HepG2 (cell line): Measurements from ENCODE around the gene TJP1. TPM values are rescaled to one million over a fixed set of nuclear protein-coding genes. Genes with fewer than 3 reads are reported as not detected.

Experiments used
- ATAD3A ChIP-seq: sonication (generic); formaldehyde crosslinking; IDR thresholded peaks from 2 replicates; pipeline ENCODE4 v1.4.0; 2020; ENCODE audit warnings: missing genetic modification reagents
- ESRRA ChIP-seq: sonication (generic); formaldehyde crosslinking; IDR thresholded peaks from 2 replicates; pipeline ENCODE4 v1.5.1; 2020; ENCODE audit warnings: mild to moderate bottlenecking, low read depth, missing genetic modification reagents
- EZH2 ChIP-seq: conservative IDR thresholded peaks from 2 replicates; pipeline ENCODE4 v1.6.1; 2012; ENCODE audit warnings: mild to moderate bottlenecking, low read depth, low read length, moderate library complexity
- MAZ ChIP-seq, 2 experiments: sonication (generic) in 1 of 2; formaldehyde crosslinking in 1 of 2; IDR thresholded peaks; 2 replicates each; pipeline versions ENCODE4 v1.5.0 to v1.6.1; 2012 to 2020; ENCODE audit warnings: low read depth in 2 of 2, mild to moderate bottlenecking in 2 of 2, borderline replicate concordance in 1 of 2, improper control_type of control experiment in 1 of 2, low read length in 1 of 2, missing genetic modification reagents in 1 of 2, moderate library complexity in 1 of 2
- MTA1 ChIP-seq: sonication (generic); formaldehyde crosslinking; IDR thresholded peaks from 2 replicates; pipeline ENCODE4 v1.4.0; 2020; ENCODE audit warnings: missing genetic modification reagents, mild to moderate bottlenecking, borderline replicate concordance
- NCOA1 ChIP-seq: sonication (generic); formaldehyde crosslinking; IDR thresholded peaks from 2 replicates; pipeline ENCODE4 v1.9.0; 2021; ENCODE audit warnings: missing genetic modification reagents
- NFRKB ChIP-seq: fragments of 450-650 bp; IDR thresholded peaks from 2 replicates; pipeline ENCODE4 v1.6.1; 2017
- PAWR ChIP-seq: sonication (generic); formaldehyde crosslinking; IDR thresholded peaks from 2 replicates; pipeline ENCODE4 v1.4.0; 2020; ENCODE audit warnings: missing genetic modification reagents, mild to moderate bottlenecking, borderline replicate concordance
- PLRG1 ChIP-seq: fragments of 450-650 bp; conservative IDR thresholded peaks from 2 replicates; pipeline ENCODE4 v1.6.1; 2016
- RELA ChIP-seq: sonication (generic); formaldehyde crosslinking; IDR thresholded peaks from 2 replicates; pipeline ENCODE4 v1.4.0; 2020; ENCODE audit warnings: missing genetic modification reagents
- SMAD9 ChIP-seq: sonication (generic); formaldehyde crosslinking; IDR thresholded peaks from 2 replicates; pipeline ENCODE4 v1.5.1; 2020; ENCODE audit warnings: mild to moderate bottlenecking, missing genetic modification reagents
- SYNCRIP ChIP-seq: fragments of 200-400 bp; formaldehyde crosslinking; IDR thresholded peaks from 2 replicates; pipeline ENCODE4 v1.6.1; 2018; ENCODE audit warnings: mild to moderate bottlenecking, low read depth, low read length; ENCODE audit not compliant: insufficient read depth
- WIZ ChIP-seq: sonication (generic); formaldehyde crosslinking; IDR thresholded peaks from 2 replicates; pipeline ENCODE4 v1.5.1; 2020; ENCODE audit warnings: mild to moderate bottlenecking, missing genetic modification reagents
- ZBTB1 ChIP-seq: sonication (generic); formaldehyde crosslinking; IDR thresholded peaks from 2 replicates; pipeline ENCODE4 v1.4.0; 2020; ENCODE audit warnings: missing genetic modification reagents, borderline replicate concordance
- ZBTB38 ChIP-seq: sonication (generic); formaldehyde crosslinking; IDR thresholded peaks from 2 replicates; pipeline ENCODE4 v1.5.1; 2020; ENCODE audit warnings: mild to moderate bottlenecking, missing genetic modification reagents
- ZKSCAN1 ChIP-seq: fragments of 150-350 bp; IDR thresholded peaks from 2 replicates; pipeline ENCODE4 v1.6.1; 2014; ENCODE audit warnings: low read length
- ZKSCAN5 ChIP-seq: sonication (generic); formaldehyde crosslinking; IDR thresholded peaks from 2 replicates; pipeline ENCODE4 v1.5.1; 2020; ENCODE audit warnings: mild to moderate bottlenecking, missing genetic modification reagents
- ZMYM2 ChIP-seq: sonication (generic); formaldehyde crosslinking; IDR thresholded peaks from 2 replicates; pipeline ENCODE4 v1.8.0; 2022; ENCODE audit warnings: mild to moderate bottlenecking, missing genetic modification reagents
- ZMYM3 ChIP-seq: sonication (generic); formaldehyde crosslinking; IDR thresholded peaks from 2 replicates; pipeline ENCODE4 v1.5.1; 2020; ENCODE audit warnings: mild to moderate bottlenecking, missing genetic modification reagents
- ZNF124 ChIP-seq: sonication (generic); formaldehyde crosslinking; IDR thresholded peaks from 2 replicates; pipeline ENCODE4 v1.4.0; 2020; ENCODE audit warnings: missing genetic modification reagents
- ZNF777 ChIP-seq: sonication (generic); formaldehyde crosslinking; IDR thresholded peaks from 2 replicates; pipeline ENCODE4 v1.4.0; 2020; ENCODE audit warnings: missing genetic modification reagents
- ZSCAN25 ChIP-seq: sonication (generic); formaldehyde crosslinking; IDR thresholded peaks from 2 replicates; pipeline ENCODE4 v1.8.0; 2022; ENCODE audit warnings: mild to moderate bottlenecking, missing genetic modification reagents
- polyA plus RNA-seq, 8 experiments: library from polyadenylated mRNA; depleted of rRNA in 3 of 8; stranded (reverse) in 7 of 8; unstranded in 1 of 8; fragments of >200 nt; fragmentation: Illumina TruSeq in 4 of 8; extraction: Trizol in 4 of 8; gene quantifications; 2 replicates each; pipeline versions ENCODE4 v1.2.1 to v1.2.3, GENCODE V29; 2011 to 2016; ENCODE audit warnings: low read depth in 4 of 8, missing spikeins in 1 of 8, mixed read lengths in 1 of 8; ENCODE audit not compliant: insufficient read depth in 1 of 8
- total RNA-seq, 5 experiments: library from RNA; depleted of rRNA; stranded (reverse); fragments of >200 nt; fragmentation: Illumina TruSeq; extraction: Trizol; gene quantifications; 2 replicates each; pipeline ENCODE4 v1.2.3, GENCODE V29; 2016; ENCODE audit warnings: low read depth in 1 of 5
- TF ChIP-seq, protein P1 (sequence below): sonication (generic); formaldehyde crosslinking; IDR thresholded peaks from 2 replicates; pipeline ENCODE4 v1.4.0; 2020; ENCODE audit warnings: mild to moderate bottlenecking, missing genetic modification reagents
- TF ChIP-seq, protein P2 (sequence below): sonication (generic); formaldehyde crosslinking; conservative IDR thresholded peaks from 2 replicates; pipeline ENCODE4 v1.8.0; 2022; ENCODE audit warnings: mild to moderate bottlenecking, moderate library complexity, missing genetic modification reagents
- TF ChIP-seq, protein P3 (sequence below): sonication (generic); formaldehyde crosslinking; IDR thresholded peaks from 2 replicates; pipeline ENCODE4 v1.5.1; 2020; ENCODE audit warnings: missing genetic modification reagents, mild to moderate bottlenecking, borderline replicate concordance

The TJP1 gene
- total and polyA plus RNA-seq, 2 of the 13 experiments (the other 11 are each of a cell fraction or from before 2014, with no cell fraction given): 25.9 to 27.1 TPM

DNA sequence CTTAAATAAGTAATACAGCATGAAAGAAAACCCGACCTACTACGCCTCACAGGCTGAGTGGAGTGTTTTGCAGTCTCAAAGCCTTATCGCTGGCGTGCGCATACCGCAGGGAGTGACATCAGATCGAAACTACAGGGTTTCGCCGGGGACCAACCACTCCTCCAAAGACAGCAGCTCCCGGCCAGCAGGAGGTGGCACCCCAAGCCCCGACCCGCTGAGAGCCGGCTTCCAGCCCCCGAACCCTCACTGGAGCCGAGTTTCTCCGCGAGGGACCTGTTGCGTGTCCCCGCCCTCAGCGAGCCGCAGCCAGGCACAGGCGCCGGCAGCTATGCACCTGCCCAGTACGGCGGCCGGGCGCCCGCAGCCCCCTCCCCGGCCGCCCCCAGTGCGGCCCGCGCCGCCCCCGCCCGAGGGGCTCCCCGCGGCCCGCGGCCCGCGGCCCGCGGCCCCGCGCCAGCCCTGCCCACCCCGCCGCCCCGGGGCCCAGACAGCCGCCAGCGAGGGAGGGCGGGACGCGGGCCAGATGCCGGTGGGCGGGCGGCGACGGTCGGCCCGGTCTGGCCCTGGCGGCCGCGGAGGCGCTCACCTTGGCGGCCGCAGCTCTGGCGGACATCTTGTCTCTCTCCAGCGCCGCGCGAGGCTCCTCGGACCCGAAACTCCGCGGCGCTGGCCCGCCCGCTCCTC is 710 bp downstream of the TJP1 start (continued):
- TF ChIP-seq, protein P1, sequence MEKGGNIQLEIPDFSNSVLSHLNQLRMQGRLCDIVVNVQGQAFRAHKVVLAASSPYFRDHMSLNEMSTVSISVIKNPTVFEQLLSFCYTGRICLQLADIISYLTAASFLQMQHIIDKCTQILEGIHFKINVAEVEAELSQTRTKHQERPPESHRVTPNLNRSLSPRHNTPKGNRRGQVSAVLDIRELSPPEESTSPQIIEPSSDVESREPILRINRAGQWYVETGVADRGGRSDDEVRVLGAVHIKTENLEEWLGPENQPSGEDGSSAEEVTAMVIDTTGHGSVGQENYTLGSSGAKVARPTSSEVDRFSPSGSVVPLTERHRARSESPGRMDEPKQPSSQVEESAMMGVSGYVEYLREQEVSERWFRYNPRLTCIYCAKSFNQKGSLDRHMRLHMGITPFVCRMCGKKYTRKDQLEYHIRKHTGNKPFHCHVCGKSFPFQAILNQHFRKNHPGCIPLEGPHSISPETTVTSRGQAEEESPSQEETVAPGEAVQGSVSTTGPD (CRISPR knock-in tag): no peak
- TF ChIP-seq ZSCAN25 (no peak), PAWR (no peak), PLRG1 (no peak), MAZ (IDR thresholded peaks at IDR 0.05; ENCODE audit: borderline replicate concordance, low read depth, low read length) (0 out of 2 replicates have a peak, but pooled peaks have one; percentile 17), MAZ (CRISPR knock-in tag; IDR thresholded peaks at IDR 0.05; ENCODE audit: low read depth) (0 out of 2 replicates have a peak, but pooled peaks have one; percentile 5), RELA (CRISPR knock-in tag) (no peak), NFRKB (no peak), SMAD9 (CRISPR knock-in tag) (no peak), ZNF777 (no peak), ZMYM3 (CRISPR knock-in tag) (no peak), ESRRA (CRISPR knock-in tag) (no peak), ZBTB1 (CRISPR knock-in tag) (no peak), ZBTB38 (CRISPR knock-in tag) (no peak), ZNF124 (CRISPR knock-in tag) (no peak), ATAD3A (CRISPR knock-in tag) (no peak), ZKSCAN1 (peak; percentile 98), MTA1 (CRISPR knock-in tag) (no peak), NCOA1 (CRISPR knock-in tag) (no peak), EZH2 (no peak), ZMYM2 (no peak), ZKSCAN5 (CRISPR knock-in tag) (no peak), WIZ (CRISPR knock-in tag) (no peak), SYNCRIP (no peak)
- TF ChIP-seq, protein P2, sequence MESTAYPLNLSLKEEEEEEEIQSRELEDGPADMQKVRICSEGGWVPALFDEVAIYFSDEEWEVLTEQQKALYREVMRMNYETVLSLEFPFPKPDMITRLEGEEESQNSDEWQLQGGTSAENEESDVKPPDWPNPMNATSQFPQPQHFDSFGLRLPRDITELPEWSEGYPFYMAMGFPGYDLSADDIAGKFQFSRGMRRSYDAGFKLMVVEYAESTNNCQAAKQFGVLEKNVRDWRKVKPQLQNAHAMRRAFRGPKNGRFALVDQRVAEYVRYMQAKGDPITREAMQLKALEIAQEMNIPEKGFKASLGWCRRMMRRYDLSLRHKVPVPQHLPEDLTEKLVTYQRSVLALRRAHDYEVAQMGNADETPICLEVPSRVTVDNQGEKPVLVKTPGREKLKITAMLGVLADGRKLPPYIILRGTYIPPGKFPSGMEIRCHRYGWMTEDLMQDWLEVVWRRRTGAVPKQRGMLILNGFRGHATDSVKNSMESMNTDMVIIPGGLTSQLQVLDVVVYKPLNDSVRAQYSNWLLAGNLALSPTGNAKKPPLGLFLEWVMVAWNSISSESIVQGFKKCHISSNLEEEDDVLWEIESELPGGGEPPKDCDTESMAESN (CRISPR knock-in tag): no peak
- TF ChIP-seq, protein P3, sequence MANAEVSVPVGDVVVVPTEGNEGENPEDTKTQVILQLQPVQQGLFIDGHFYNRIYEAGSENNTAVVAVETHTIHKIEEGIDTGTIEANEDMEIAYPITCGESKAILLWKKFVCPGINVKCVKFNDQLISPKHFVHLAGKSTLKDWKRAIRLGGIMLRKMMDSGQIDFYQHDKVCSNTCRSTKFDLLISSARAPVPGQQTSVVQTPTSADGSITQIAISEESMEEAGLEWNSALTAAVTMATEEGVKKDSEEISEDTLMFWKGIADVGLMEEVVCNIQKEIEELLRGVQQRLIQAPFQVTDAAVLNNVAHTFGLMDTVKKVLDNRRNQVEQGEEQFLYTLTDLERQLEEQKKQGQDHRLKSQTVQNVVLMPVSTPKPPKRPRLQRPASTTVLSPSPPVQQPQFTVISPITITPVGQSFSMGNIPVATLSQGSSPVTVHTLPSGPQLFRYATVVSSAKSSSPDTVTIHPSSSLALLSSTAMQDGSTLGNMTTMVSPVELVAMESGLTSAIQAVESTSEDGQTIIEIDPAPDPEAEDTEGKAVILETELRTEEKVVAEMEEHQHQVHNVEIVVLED (CRISPR knock-in tag): no peak
